DOHH2 (cell line): ENCODE measurements around the gene ACYP2.

Source experiments
- CTCF ChIP-seq: fragments of 200-600 bp; sonication (generic); IDR thresholded peaks from one replicate; pipeline ENCODE4 v1.5.1; 2014; ENCODE audit warnings: antibody characterized with exemption, mild to moderate bottlenecking, low read depth, low read length; ENCODE audit not compliant: poor library complexity, severe bottlenecking
- EZH2phosphoT487 ChIP-seq: fragments of 200-600 bp; sonication (generic); IDR thresholded peaks from 2 replicates; pipeline ENCODE4 v1.6.1; 2017; ENCODE audit warnings: borderline replicate concordance, mild to moderate bottlenecking, antibody characterized with exemption, low read length, moderate library complexity, mixed read lengths

DNA sequence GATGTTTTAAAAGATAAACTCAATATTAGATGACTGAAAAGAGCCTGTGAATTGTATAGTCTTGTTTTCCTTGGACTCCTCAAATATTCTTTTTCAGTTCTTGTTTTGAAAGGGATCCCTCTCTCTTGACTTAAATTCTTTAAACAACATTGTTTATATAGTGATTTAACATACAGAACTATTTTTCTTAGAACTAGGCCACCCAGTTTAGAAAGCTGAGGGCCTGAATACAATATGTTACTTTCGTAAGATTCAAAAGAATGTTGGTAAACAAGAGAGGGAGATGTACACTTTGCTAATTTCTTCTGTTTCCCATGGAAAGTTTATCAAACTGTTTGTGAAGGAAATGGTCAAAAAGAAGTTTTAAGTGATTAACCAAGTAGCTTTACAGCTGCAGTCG, 146.1 kb downstream of the ACYP2 start:
- TF ChIP-seq CTCF, result no peak
- no peak for TF ChIP-seq EZH2phosphoT487
